K562 (cell line): ENCODE measurements around the gene AQP6.

ENCODE experiments used
- CTCF ChIP-seq, 3 experiments: IDR thresholded peaks in 2 of 3; conservative IDR thresholded peaks in 1 of 3; 2 replicates each; pipeline ENCODE4 v1.5.1; 2011 to 2012; ENCODE audit warnings: low read length in 3 of 3, mild to moderate bottlenecking in 3 of 3, control low read depth in 2 of 3, improper control_type of control experiment in 1 of 3, inconsistent platforms in 1 of 3, low read depth in 1 of 3, mixed read lengths in 1 of 3, moderate library complexity in 1 of 3; ENCODE audit not compliant: insufficient read depth in 2 of 3
- ETV6 ChIP-seq, 3 experiments: fragments of 150-350 bp in 1 of 3; sonication (generic) in 1 of 3; formaldehyde crosslinking in 1 of 3; IDR thresholded peaks; 2 replicates each; pipeline versions ENCODE4 v1.6.1 to v1.8.0; 2014 to 2022; ENCODE audit warnings: borderline replicate concordance in 2 of 3, low read depth in 2 of 3, antibody characterized with exemption in 1 of 3, low read length in 1 of 3, mild to moderate bottlenecking in 1 of 3, missing genetic modification reagents in 1 of 3
- KDM1A ChIP-seq, 2 experiments: fragments of 450-650 bp; IDR thresholded peaks; 2 replicates each; pipeline ENCODE4 v1.6.1; 2016; ENCODE audit warnings: mild to moderate bottlenecking in 2 of 2
- PHF8 ChIP-seq: fragments of 200-600 bp; sonication (generic); IDR thresholded peaks from 2 replicates; pipeline ENCODE4 v1.6.1; 2012; ENCODE audit warnings: mixed run types, mild to moderate bottlenecking, inconsistent platforms, low read length, moderate library complexity, borderline replicate concordance
- POLR2A ChIP-seq: fragments of 450-650 bp; conservative IDR thresholded peaks from 2 replicates; pipeline ENCODE4 v1.6.1; 2016
- PPARD ChIP-seq: fragments of 250-450 bp; sonication (Bioruptor Pico); IDR thresholded peaks from 2 replicates; pipeline ENCODE4 v1.8.0; 2022; ENCODE audit warnings: inconsistent platforms, mild to moderate bottlenecking, moderate library complexity
- RCOR1 ChIP-seq, 2 experiments: IDR thresholded peaks; 2 replicates each; pipeline ENCODE4 v1.6.1; 2012; ENCODE audit warnings: low read depth in 2 of 2, low read length in 2 of 2, borderline replicate concordance in 1 of 2, improper control_type of control experiment in 1 of 2
- SREBF2 ChIP-seq: sonication (generic); formaldehyde crosslinking; IDR thresholded peaks from 2 replicates; pipeline ENCODE4 v1.4.0; 2020; ENCODE audit warnings: mild to moderate bottlenecking, missing genetic modification reagents
- USF2 ChIP-seq: sonication (generic); formaldehyde crosslinking; IDR thresholded peaks from 2 replicates; pipeline ENCODE4 v1.5.0; 2020; ENCODE audit warnings: missing genetic modification reagents
- ZEB2 ChIP-seq: fragments of 450-650 bp; IDR thresholded peaks from 2 replicates; pipeline ENCODE4 v1.6.1; 2016
- ZNF263 ChIP-seq: sonication (generic); formaldehyde crosslinking; IDR thresholded peaks from 2 replicates; pipeline ENCODE4 v1.8.0; 2022; ENCODE audit warnings: mild to moderate bottlenecking, missing genetic modification reagents, borderline replicate concordance
- ZNF609 ChIP-seq: sonication (generic); formaldehyde crosslinking; IDR thresholded peaks from 2 replicates; pipeline ENCODE4 v1.8.1; 2023; ENCODE audit warnings: missing genetic modification reagents, mild to moderate bottlenecking, borderline replicate concordance
- TF ChIP-seq, protein P1 (sequence below): fragments of 450-650 bp; IDR thresholded peaks from 2 replicates; pipeline ENCODE4 v1.6.1; 2016; ENCODE audit warnings: antibody characterized with exemption

DNA sequence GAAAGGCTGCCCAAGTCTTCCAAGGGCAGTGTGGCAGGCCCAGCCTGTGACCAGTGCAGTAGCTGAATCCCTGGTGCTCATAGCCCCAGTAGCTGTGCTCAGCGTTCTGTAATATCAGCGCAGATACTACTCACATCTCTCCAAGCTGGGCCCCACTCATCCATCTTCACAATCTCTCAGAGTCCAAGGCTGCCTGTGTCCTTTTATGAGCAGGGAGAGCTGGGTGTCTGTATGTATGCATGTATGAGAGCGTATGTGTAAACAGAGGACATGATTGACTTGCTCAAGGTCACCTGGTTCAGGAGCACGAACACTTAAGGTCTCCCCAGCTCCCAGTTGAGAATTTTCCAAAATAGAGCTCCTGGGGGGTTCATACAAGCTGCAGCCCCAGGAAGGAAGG, 5.4 kb downstream of the AQP6 start:
- TF ChIP-seq PHF8 (no peak), ZNF609 (CRISPR knock-in tag) (no peak), SREBF2 (CRISPR knock-in tag) (no peak), USF2 (CRISPR knock-in tag) (no peak), ETV6 (IDR thresholded peaks at IDR 0.05; ENCODE audit: borderline replicate concordance in 1 of 2, low read depth in 2 of 2, low read length in 1 of 2) (no peak), ETV6 (CRISPR knock-in tag; IDR thresholded peaks at IDR 0.05; ENCODE audit: borderline replicate concordance) (no peak), ZEB2 (no peak), CTCF (IDR thresholded peaks at IDR 0.05 in 2 of 3, conservative IDR thresholded peaks at IDR 0.05 in 1 of 3; ENCODE audit: insufficient read depth in 2 of 3, low read depth in 1 of 3, low read length in 3 of 3) (no peak), POLR2A (no peak), PPARD (no peak), KDM1A (IDR thresholded peaks at IDR 0.05) (no peak), ZNF263 (CRISPR knock-in tag) (no peak), RCOR1 (IDR thresholded peaks at IDR 0.05; ENCODE audit: borderline replicate concordance in 1 of 2, low read depth in 2 of 2, low read length in 2 of 2) (no peak)
- TF ChIP-seq, protein P1, sequence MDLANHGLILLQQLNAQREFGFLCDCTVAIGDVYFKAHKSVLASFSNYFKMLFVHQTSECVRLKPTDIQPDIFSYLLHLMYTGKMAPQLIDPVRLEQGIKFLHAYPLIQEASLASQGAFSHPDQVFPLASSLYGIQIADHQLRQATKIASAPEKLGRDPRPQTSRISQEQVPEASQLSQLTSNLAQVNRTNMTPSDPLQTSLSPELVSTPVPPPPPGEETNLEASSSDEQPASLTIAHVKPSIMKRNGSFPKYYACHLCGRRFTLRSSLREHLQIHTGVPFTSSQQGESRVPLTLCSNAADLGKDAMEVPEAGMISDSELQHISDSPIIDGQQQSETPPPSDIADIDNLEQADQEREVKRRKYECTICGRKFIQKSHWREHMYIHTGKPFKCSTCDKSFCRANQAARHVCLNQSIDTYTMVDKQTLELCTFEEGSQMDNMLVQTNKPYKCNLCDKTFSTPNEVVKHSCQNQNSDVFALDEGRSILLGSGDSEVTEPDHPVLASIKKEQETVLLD = no peak
